GM21529 (cell line): ENCODE data around the gene NEDD4L.
"Not testable (repeated sequence)": the region's sequence is repeated elsewhere in the genome, so short reads cannot be mapped to it uniquely, and the experiment has no call there.

ENCODE experiments used
- ATAC-seq: cut with Tn5 transposase; IDR thresholded peaks from one replicate; pipeline ENCODE4 v1.9.1; 2021; ENCODE audit not compliant: unreplicated experiment

Gene NEDD4L

GRCh38 chr18:58148954-58149471 lies 105.0 kb downstream of the NEDD4L start:
- ATAC-seq, result peak; percentile 88

GRCh38 chr18:58150772-58151171 lies 106.7 kb downstream of the NEDD4L start:
- ATAC-seq, result no peak

DNA sequence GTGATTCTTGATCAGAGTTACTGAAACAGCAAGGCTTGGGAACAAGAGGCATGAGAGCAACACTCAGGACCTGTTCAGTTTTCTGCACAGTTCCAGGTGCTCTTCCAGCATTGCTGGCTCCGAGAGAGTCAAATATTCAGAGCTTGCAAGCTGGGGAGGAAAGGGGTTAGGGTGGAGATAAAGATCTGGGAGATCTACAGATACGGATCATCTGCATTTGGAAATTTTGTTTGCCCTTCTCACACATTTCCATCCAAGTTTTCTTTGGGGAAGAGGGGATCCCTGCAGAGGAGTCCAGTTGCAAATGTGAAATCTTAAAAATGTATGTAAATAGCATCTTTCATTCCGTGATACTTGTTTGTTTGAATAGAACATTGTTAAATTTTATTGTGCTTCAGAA lies 108.2 kb downstream of the NEDD4L start:
- no peak for ATAC-seq

GRCh38 chr18:58152891-58153290 lies 108.9 kb downstream of the NEDD4L start:
- ATAC-seq, result no peak

DNA sequence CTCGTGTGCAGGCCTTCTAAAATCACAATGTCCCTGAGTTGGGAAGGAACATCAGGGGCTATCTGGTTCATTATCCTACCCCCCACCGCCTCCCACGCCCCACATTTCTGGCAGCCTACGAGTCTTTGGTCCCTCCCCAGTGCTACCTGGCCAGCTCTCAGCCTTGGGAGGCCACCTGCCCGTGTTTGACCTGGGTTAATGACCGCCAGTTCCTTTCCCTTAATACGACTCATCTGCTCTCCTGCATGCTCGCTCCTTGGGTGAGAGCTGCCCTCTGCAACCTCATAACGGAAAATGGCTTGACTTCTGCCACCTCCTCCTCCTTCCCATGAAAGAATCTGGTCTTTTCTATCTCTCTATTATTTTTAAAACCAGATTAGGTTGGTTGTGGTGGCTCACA lies 112.5 kb downstream of the NEDD4L start:
- ATAC-seq, result no peak

- no peak for ATAC-seq
These were observed 113.2 kb downstream of the NEDD4L start for GRCh38 chr18:58157237-58157636.

GRCh38 chr18:58158008-58158407 lies 114.0 kb downstream of the NEDD4L start:
- ATAC-seq, result no peak

DNA sequence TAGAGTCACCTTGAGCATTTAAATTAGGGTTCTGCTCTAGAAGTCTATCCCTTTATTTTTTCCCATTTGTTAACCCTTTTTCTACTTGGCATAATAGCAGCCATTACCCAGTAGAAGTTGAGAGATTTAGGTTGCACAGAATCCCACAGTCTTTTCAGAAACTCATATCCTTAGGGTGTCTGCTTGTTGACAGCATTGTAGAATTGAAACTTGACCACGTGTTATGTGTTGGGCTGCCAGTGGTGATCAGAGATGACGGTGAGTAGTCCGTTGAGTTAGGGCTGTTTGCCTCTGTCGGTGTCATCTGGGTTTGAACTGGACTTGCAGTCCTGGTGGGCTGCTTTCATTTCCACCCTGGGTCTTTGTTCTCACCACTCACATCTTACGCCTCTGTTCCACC lies 114.4 kb downstream of the NEDD4L start:
- ATAC-seq, result no peak

GRCh38 chr18:58161659-58162058 lies 117.6 kb downstream of the NEDD4L start:
- no peak for ATAC-seq

- ATAC-seq, result no peak
These were observed 118.1 kb downstream of the NEDD4L start for GRCh38 chr18:58162127-58162526.

DNA sequence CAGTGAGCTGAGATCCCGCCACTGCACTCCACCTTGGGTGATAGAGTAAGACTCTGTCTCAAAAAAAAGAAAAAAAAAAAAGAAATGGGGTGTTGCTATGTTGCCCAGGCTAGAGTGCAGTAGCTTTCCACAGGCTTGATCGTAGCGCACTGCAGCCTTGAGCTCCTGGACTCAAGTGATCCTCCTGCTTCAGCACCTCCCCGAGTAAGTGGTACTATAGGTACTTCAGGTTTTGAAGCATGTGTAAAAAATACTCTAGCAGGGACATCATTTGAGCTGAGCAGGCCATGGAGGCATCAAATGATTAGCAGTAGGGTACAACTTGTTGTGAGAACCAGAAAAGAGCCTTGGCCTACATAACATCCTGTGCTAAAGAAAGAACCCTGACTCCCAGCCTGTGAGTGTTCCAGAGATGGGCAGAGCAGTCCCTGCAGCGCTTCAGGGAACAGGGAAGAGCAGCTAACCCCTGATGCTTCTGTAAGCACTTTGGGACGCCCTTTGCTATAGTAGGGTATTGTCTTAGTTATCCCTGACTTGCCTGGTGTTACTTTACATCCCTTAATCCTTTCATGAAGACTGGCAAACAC lies 119.1 kb downstream of the NEDD4L start:
- ATAC-seq, result no peak

DNA sequence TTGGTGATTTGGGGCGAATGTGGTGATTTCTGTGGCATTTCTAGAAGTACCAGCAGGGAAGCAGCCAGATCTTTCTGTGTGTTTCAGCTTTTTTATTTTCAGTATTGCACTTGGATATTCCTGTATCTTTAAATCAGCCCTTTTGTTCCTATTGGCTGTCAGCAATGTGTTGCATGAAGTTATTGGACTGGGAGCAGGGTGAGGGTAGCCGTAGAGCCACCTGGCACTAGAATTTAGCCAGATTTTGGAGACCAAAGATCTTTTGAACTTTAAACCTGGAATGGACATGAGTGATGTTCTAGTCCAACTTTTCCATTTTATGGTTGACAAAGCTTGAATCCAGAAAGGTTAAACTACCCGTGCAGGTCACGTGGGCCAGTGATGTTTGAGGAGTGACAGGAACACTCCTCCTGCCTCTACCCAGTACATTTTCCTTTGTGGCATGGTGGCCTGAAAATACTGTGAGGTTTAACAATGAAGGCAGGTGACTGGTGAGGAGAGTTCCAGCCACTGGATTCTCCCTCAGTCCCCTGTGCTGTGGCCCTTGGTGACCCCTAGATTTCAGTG lies 122.3 kb downstream of the NEDD4L start:
- no peak for ATAC-seq

DNA sequence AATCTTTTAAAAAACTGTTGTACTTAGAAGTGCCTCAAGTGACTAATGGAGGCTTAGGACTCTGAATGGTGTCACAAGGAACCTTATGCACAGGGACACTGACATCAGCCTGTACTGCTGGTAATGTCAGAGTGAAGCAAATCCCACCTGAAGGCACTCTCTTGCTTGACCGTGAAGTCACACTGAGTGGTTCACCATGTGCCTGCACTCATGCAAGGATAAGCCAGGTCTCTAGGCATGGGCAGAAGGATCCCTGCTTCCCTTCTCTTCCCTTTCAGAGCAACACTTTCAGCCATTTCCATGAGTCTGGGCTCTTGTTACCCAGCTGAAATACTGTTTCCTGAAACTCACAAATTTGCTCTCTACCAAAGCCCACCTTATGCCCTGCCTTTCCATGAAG lies 123.0 kb downstream of the NEDD4L start:
- no peak for ATAC-seq

DNA sequence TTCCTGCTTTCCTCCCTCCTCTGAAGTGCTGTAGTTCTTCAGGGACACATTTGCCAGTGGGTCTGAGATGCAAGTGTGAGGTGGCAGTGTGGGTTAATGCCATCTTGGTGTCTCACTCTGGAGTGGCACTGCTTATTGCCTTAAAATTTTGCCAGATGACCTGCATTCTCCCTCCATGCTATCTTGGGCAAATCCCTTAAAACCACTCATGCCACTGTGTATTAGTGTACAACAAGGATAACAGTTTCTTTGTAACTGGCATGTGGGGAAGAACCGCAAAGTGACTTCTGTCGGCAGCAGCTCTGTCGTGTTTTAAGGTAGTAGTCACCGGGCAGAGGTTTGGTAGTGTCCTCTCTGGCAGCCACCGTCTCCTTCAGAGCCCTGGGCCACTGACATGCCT lies 124.2 kb downstream of the NEDD4L start:
- ATAC-seq, result no peak

- no peak for ATAC-seq
These were observed 125.0 kb downstream of the NEDD4L start for GRCh38 chr18:58168993-58169392.

DNA sequence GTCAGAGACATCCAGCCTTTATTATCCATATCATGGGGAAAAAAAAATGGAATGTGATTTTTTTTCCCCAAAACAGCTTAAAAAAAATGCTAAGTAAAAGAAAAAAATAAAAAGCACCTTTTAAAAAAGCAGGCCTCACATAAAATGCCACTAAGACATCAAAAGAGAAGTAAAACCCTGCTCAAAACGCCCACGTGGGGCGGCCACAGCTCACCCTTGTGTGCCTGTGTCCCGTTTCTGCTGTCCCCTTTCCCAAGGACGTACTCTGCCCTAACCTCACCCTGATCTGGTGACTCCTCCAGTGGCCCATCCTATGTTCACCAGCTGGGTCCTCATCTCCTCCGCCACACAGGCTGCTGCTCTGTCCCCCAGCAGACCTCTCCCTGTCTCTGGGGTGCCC lies 125.4 kb downstream of the NEDD4L start:
- no peak for ATAC-seq

- not testable (repeated sequence) for ATAC-seq
These were observed 126.0 kb downstream of the NEDD4L start for GRCh38 chr18:58170036-58170435.

DNA sequence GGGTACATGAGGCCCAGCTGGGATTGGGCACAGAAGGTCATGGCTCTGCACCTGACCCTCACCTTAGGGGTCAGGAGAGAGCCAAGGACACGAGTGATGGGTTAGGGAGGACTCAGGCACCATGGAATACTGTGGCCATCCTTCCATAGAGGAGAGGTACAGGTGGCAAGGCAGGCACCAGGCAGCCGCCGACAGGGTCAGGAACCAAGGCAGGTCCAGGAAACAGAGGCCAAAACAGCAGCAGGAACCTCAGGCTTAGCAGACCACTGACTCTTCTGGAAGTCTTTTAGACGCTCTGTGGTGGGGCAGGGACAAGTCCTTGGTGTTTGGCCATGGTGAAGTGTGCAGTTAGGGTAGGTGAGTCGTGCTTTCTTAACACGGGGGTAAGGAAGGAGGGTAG lies 128.0 kb downstream of the NEDD4L start:
- no peak for ATAC-seq

DNA sequence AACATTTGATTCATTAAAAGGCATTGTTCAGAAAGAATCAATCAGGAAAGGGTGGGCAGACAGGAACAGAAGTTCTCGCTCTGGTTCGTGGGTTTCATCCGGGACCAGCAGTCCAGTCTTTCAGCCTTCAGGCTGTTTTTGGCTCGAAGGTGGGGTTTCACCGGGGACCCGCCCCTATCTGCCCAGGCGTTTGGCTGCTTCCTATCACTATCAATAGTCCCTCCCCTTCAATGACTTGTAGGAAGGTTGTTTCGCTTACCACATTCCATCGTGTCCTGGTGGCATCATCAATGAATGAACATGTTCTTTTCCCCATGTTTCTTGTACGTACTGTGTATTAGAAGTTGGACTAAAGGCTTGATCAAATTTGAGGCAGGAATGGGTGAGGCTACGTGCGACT lies 130.3 kb downstream of the NEDD4L start:
- ATAC-seq, result no peak

- no peak for ATAC-seq
These were observed 131.2 kb downstream of the NEDD4L start for GRCh38 chr18:58175122-58175785.

DNA sequence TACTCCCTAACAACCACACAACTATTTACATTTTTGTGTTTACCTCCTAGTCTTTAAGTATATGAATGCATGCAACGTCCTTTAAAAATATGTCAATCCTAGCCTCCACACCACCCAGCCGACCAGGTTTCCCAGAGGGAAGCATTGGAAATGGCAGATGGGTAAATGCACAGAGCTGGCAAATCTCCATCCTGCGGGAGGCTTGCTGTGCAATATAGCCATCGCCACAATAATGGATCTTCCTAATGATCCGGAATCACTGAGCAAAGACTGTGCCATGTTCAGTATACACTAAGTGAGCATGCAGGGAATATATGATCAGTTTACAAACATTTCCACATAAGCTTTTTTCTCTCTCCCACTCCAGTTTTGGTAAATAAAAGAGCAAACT lies 131.8 kb downstream of the NEDD4L start:
- ATAC-seq, result no peak

DNA sequence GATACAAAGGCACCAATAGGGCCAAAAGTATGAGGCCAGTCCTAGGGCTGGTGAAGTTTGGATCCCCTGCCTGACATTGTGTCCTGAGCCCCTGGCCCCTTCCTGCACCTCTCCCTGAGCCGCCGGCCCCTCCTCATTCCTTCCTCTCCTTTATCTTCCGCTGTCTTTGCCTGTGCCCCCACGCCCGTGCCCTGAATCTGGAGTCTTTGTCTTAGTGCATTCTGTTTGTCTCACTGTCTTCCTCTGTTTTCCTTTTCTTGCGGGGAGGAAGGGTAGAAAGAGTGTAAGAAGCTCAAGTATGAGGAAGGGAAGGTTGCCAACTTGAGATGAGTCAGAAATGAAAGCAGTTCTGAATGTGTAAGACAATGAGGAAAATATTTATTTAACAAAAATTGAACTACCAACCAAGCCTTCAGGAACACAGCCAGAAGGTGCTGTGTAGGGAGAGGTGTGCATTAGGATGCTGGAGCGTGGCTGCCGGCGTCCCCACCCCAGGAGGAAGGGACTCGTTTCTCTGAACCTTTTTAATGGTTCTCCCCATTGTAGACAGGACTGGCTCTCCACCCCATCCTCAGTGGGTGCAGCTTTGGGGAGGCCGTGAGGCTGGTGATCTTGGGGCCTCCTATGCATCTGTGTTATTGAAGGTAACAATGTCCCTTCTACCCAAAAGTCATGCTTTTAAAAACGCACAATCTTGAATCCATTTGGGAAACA lies 133.1 kb downstream of the NEDD4L start:
- ATAC-seq, result no peak
